ENCODE measurements around the gene MN1.

GRCh38 chr22:27766679-27767078, 34.9 kb downstream of the MN1 start:
- TF ChIP-seq, protein P1, sequence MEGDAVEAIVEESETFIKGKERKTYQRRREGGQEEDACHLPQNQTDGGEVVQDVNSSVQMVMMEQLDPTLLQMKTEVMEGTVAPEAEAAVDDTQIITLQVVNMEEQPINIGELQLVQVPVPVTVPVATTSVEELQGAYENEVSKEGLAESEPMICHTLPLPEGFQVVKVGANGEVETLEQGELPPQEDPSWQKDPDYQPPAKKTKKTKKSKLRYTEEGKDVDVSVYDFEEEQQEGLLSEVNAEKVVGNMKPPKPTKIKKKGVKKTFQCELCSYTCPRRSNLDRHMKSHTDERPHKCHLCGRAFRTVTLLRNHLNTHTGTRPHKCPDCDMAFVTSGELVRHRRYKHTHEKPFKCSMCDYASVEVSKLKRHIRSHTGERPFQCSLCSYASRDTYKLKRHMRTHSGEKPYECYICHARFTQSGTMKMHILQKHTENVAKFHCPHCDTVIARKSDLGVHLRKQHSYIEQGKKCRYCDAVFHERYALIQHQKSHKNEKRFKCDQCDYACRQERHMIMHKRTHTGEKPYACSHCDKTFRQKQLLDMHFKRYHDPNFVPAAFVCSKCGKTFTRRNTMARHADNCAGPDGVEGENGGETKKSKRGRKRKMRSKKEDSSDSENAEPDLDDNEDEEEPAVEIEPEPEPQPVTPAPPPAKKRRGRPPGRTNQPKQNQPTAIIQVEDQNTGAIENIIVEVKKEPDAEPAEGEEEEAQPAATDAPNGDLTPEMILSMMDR (conservative IDR thresholded peaks at IDR 0.05): no peak
- no peak for TF ChIP-seq EZH2 (IDR thresholded peaks at IDR 0.05; ENCODE audit: low read depth)

All from PC-9 (cell line).